Mesenchymal stem cell (in vitro differentiated cells and primary cell): ENCODE data around the gene NAGPA.
"Not testable (repeated sequence)": the region's sequence is repeated elsewhere in the genome, so short reads cannot be mapped to it uniquely, and the experiment has no call there.

ENCODE experiments used
- DNase-seq: peaks from one replicate; pipeline ENCODE4 v3.0.0-alpha.2; 2013
- H2AFZ ChIP-seq: one replicate; pipeline ENCODE4 v1.6.1; 2013; ENCODE audit warnings: low read depth, mild to moderate bottlenecking, control low read depth, inconsistent platforms, low read length, moderate library complexity
- H2AK5ac ChIP-seq: 2 replicates; pipeline ENCODE4 v1.6.1; 2013; ENCODE audit warnings: low read length, moderate library complexity, mild to moderate bottlenecking, inconsistent platforms; ENCODE audit not compliant: severe bottlenecking
- H2BK120ac ChIP-seq: one replicate; pipeline ENCODE4 v1.6.1; 2013; ENCODE audit warnings: low read depth, mild to moderate bottlenecking, inconsistent platforms, low read length, moderate library complexity
- H2BK12ac ChIP-seq, 2 experiments: one replicate each; pipeline ENCODE4 v1.6.1; 2013; ENCODE audit warnings: inconsistent platforms in 2 of 2, low read length in 2 of 2, mild to moderate bottlenecking in 2 of 2, moderate library complexity in 2 of 2, control low read depth in 1 of 2
- H2BK15ac ChIP-seq: one replicate; pipeline ENCODE4 v1.6.1; 2013; ENCODE audit warnings: mild to moderate bottlenecking, low read depth, inconsistent platforms; ENCODE audit not compliant: poor library complexity, severe bottlenecking
- H2BK5ac ChIP-seq: 2 replicates; pipeline ENCODE4 v1.6.1; 2013; ENCODE audit warnings: low read depth, mild to moderate bottlenecking, low read length, control low read depth, inconsistent platforms; ENCODE audit not compliant: poor library complexity, severe bottlenecking
- H3K14ac ChIP-seq, 2 experiments: one replicate each; pipeline ENCODE4 v1.6.1; 2013; ENCODE audit warnings: inconsistent platforms in 2 of 2, low read length in 2 of 2, control low read depth in 1 of 2, mild to moderate bottlenecking in 1 of 2, moderate library complexity in 1 of 2
- H3K18ac ChIP-seq, 2 experiments: one replicate each; pipeline ENCODE4 v1.6.1; 2013; ENCODE audit warnings: inconsistent platforms in 2 of 2, low read length in 2 of 2, control low read depth in 1 of 2, low read depth in 1 of 2, mild to moderate bottlenecking in 1 of 2
- H3K23ac ChIP-seq, 2 experiments: one replicate each; pipeline ENCODE4 v1.6.1; 2013; ENCODE audit warnings: inconsistent platforms in 2 of 2, low read length in 2 of 2, mild to moderate bottlenecking in 2 of 2, moderate library complexity in 2 of 2, control low read depth in 1 of 2
- H3K27ac ChIP-seq: 2 replicates; pipeline ENCODE4 v1.5.1; 2013; ENCODE audit warnings: mild to moderate bottlenecking, moderate library complexity, low read length, control low read depth, inconsistent platforms; ENCODE audit not compliant: poor library complexity, severe bottlenecking
- H3K27me3 ChIP-seq, 2 experiments: 2 replicates each; pipeline versions ENCODE4 v1.6.1 to v1.7.0; 2013; ENCODE audit warnings: low read length in 2 of 2, mild to moderate bottlenecking in 2 of 2, moderate library complexity in 2 of 2, control low read depth in 1 of 2, inconsistent platforms in 1 of 2; ENCODE audit not compliant: control insufficient read depth in 1 of 2, insufficient read depth in 1 of 2
- H3K36me3 ChIP-seq, 2 experiments: 2 replicates each; pipeline versions ENCODE4 v1.6.1 to v1.7.0; 2013; ENCODE audit warnings: low read length in 2 of 2, control low read depth in 1 of 2, inconsistent platforms in 1 of 2, low read depth in 1 of 2, mild to moderate bottlenecking in 1 of 2; ENCODE audit not compliant: insufficient read depth in 2 of 2, control insufficient read depth in 1 of 2
- H3K4ac ChIP-seq, 2 experiments: one replicate each; pipeline ENCODE4 v1.6.1; 2013; ENCODE audit warnings: inconsistent platforms in 2 of 2, low read length in 2 of 2, mild to moderate bottlenecking in 2 of 2, moderate library complexity in 2 of 2, control low read depth in 1 of 2, low read depth in 1 of 2
- H3K4me1 ChIP-seq: 2 replicates; pipeline ENCODE4 v1.6.1; 2013; ENCODE audit warnings: low read depth, low read length, control low read depth; ENCODE audit not compliant: control insufficient read depth, insufficient read depth
- H3K4me2 ChIP-seq: 2 replicates; pipeline ENCODE4 v1.6.1; 2013; ENCODE audit warnings: low read length, mild to moderate bottlenecking, inconsistent platforms; ENCODE audit not compliant: poor library complexity, severe bottlenecking
- H3K4me3 ChIP-seq, 2 experiments: 2 replicates each; pipeline versions ENCODE4 v1.5.1 to v1.7.0; 2013; ENCODE audit warnings: low read length in 2 of 2, mild to moderate bottlenecking in 2 of 2, control low read depth in 1 of 2, low read depth in 1 of 2; ENCODE audit not compliant: insufficient read depth in 1 of 2
- H3K79me1 ChIP-seq: replicated peaks from 2 replicates; pipeline ENCODE4 v1.6.1; 2013; ENCODE audit warnings: mild to moderate bottlenecking, control low read depth, low read length, inconsistent platforms; ENCODE audit not compliant: poor library complexity, severe bottlenecking
- H3K9ac ChIP-seq: 2 replicates; pipeline ENCODE4 v1.7.0; 2013; ENCODE audit warnings: mild to moderate bottlenecking, low read length, moderate library complexity
- H3K9me3 ChIP-seq: 2 replicates; pipeline ENCODE4 v1.7.0; 2013; ENCODE audit warnings: mild to moderate bottlenecking, low read length; ENCODE audit not compliant: control insufficient read depth
- H4K8ac ChIP-seq: one replicate; pipeline ENCODE4 v1.6.1; 2013; ENCODE audit warnings: inconsistent platforms, mild to moderate bottlenecking, low read length, moderate library complexity
- H4K91ac ChIP-seq: one replicate; pipeline ENCODE4 v1.6.1; 2013; ENCODE audit warnings: mild to moderate bottlenecking, low read length, inconsistent platforms
- WGBS: methylation state at CpG from one replicate; pipeline ENCODE4 v1.1.7; 2013; ENCODE audit warnings: mixed read lengths; 5-methylcytosine and 5-hydroxymethylcytosine counted together

Gene NAGPA

GRCh38 chr16:5078626-5079025 lies 44.9 kb upstream of the NAGPA start:
- Histone ChIP-seq H3K18ac (no peak overlapping the region), H2BK12ac (no peak overlapping the region), H3K79me1 (peaks cover 22% of the 10 kb centered on the region), H3K36me3 (peaks cover 49 to 71% of the 10 kb centered on the region in 2 experiments), H3K27me3 (no peaks in the 10 kb centered on the region), H4K8ac (no peak overlapping the region), H3K9ac (no peak overlapping the region), H3K23ac (no peak overlapping the region), H3K9me3 (no peaks in the 10 kb centered on the region), H3K4me1 (no peaks in the 10 kb centered on the region), H3K4ac (no peak overlapping the region), H4K91ac (no peak overlapping the region), H2BK120ac (no peak overlapping the region), H2BK5ac (no peak overlapping the region), H3K4me3 (no peak overlapping the region), H2BK15ac (no peak overlapping the region), H3K14ac (no peak overlapping the region), H3K4me2 (no peak overlapping the region), H2AFZ (no peak overlapping the region), H2AK5ac (no peak overlapping the region), H3K27ac (no peak overlapping the region)
- WGBS = 97% methylated on average over 13 of the region's 17 CpGs
- no peak for DNase-seq

GRCh38 chr16:5077304-5077703 lies 43.6 kb upstream of the NAGPA start:
- no peak overlapping the region for H2AK5ac ChIP-seq
- no peak overlapping the region for H3K9ac ChIP-seq
- H3K27ac ChIP-seq = no peak overlapping the region
- H2BK120ac ChIP-seq = no peak overlapping the region
- no peak overlapping the region for H3K18ac ChIP-seq
- no peaks in the 10 kb centered on the region for H3K9me3 ChIP-seq
- no peak overlapping the region for H3K4me3 ChIP-seq
- peaks cover 27% of the 10 kb centered on the region for H3K79me1 ChIP-seq
- WGBS = 98% methylated on average over 13 of the region's 13 CpGs
- H3K14ac ChIP-seq = no peak overlapping the region
- peaks cover 47 to 59% of the 10 kb centered on the region in 2 experiments for H3K36me3 ChIP-seq
- H4K8ac ChIP-seq = no peak overlapping the region
- H2BK5ac ChIP-seq = no peak overlapping the region
- no peak overlapping the region for H2AFZ ChIP-seq
- H4K91ac ChIP-seq = no peak overlapping the region
- no peak overlapping the region for H2BK12ac ChIP-seq
- H3K4me1 ChIP-seq = peaks cover under 1% of the 10 kb centered on the region
- no peak overlapping the region for H3K23ac ChIP-seq
- DNase-seq = no peak
- no peak overlapping the region for H2BK15ac ChIP-seq
- no peak overlapping the region for H3K4me2 ChIP-seq
- H3K4ac ChIP-seq = no peak overlapping the region
- H3K27me3 ChIP-seq = no peaks in the 10 kb centered on the region

GRCh38 chr16:5075637-5076036 lies 41.9 kb upstream of the NAGPA start:
- DNase-seq = no peak
- H3K4ac ChIP-seq = no peak overlapping the region
- H3K27ac ChIP-seq = no peak overlapping the region
- H3K27me3 ChIP-seq = no peaks in the 10 kb centered on the region
- no peak overlapping the region for H3K4me2 ChIP-seq
- H4K91ac ChIP-seq = no peak overlapping the region
- H2BK5ac ChIP-seq = no peak overlapping the region
- no peak overlapping the region for H2AK5ac ChIP-seq
- peaks cover 3% of the 10 kb centered on the region for H3K4me1 ChIP-seq
- no peak overlapping the region for H3K14ac ChIP-seq
- no peak overlapping the region for H3K18ac ChIP-seq
- H3K9me3 ChIP-seq = no peaks in the 10 kb centered on the region
- H4K8ac ChIP-seq = no peak overlapping the region
- H2BK12ac ChIP-seq = no peak overlapping the region
- WGBS = 91% methylated on average over 5 of the region's 5 CpGs
- peaks cover 45 to 48% of the 10 kb centered on the region in 2 experiments for H3K36me3 ChIP-seq
- H3K4me3 ChIP-seq = no peak overlapping the region
- H2BK120ac ChIP-seq = no peak overlapping the region
- peaks cover 30% of the 10 kb centered on the region for H3K79me1 ChIP-seq
- no peak overlapping the region for H3K9ac ChIP-seq
- no peak overlapping the region for H2BK15ac ChIP-seq
- H2AFZ ChIP-seq = no peak overlapping the region
- no peak overlapping the region for H3K23ac ChIP-seq

GRCh38 chr16:5073771-5074170 lies 40.0 kb upstream of the NAGPA start:
- not testable (repeated sequence) for H3K23ac ChIP-seq, H3K18ac ChIP-seq, H3K9ac ChIP-seq, H2AK5ac ChIP-seq, H2BK15ac ChIP-seq, H3K14ac ChIP-seq, H2BK12ac ChIP-seq, H2AFZ ChIP-seq, H2BK5ac ChIP-seq, H2BK120ac ChIP-seq, H3K4me3 ChIP-seq, H3K4me1 ChIP-seq, DNase-seq, H3K27me3 ChIP-seq, H3K27ac ChIP-seq, H3K9me3 ChIP-seq, H4K91ac ChIP-seq, H3K4me2 ChIP-seq, H4K8ac ChIP-seq, H3K4ac ChIP-seq
- peaks cover 34 to 38% of the 10 kb centered on the region in 2 experiments for H3K36me3 ChIP-seq
- 95% methylated on average over 7 of the region's 15 CpGs for WGBS
- H3K79me1 ChIP-seq = peaks cover 30% of the 10 kb centered on the region
